ENCODE data around the gene UCP3. TPM values are rescaled to one million over a fixed set of nuclear protein-coding genes. Genes with fewer than 3 reads are reported as not detected.

The UCP3 gene
- total RNA-seq, 6 experiments from 2014 or later = 0.20 to 1.5 (median 0.42) TPM

DNA sequence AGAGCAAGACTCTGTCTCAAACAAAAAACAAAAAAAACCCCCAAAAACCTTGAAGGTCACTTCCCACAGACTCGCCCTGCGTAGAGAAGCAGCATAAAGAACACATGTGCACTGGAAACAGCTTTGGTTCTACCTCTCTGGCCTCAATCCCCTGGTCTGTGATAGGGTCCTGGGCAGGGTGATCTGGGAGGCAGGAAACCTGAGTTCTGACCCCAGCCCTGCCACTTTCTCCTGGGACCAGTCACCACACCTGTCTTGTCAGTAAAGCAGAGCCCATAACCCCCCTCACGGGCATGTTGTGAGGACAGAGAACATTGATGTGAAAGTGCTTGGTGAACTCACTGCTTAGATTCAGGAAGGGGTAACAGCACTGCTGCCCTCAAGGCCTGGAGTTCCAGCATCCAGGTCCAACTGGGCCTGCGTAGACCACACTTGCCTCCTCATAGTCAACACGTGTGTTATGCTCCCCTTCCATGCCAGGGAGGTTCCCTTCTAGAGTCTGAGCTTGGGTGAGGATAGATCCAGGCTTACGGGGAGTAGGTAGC lies 37.6 kb downstream of the UCP3 start:
- WGBS (ENCODE audit: insufficient coverage, low coverage, low lambda C conversion rate, missing lambda C conversion rate) = 93% methylated on average over 3 of the region's 6 CpGs
- no peak for TF ChIP-seq POLR2A (IDR thresholded peaks at IDR 0.05)
- TF ChIP-seq, protein P1, sequence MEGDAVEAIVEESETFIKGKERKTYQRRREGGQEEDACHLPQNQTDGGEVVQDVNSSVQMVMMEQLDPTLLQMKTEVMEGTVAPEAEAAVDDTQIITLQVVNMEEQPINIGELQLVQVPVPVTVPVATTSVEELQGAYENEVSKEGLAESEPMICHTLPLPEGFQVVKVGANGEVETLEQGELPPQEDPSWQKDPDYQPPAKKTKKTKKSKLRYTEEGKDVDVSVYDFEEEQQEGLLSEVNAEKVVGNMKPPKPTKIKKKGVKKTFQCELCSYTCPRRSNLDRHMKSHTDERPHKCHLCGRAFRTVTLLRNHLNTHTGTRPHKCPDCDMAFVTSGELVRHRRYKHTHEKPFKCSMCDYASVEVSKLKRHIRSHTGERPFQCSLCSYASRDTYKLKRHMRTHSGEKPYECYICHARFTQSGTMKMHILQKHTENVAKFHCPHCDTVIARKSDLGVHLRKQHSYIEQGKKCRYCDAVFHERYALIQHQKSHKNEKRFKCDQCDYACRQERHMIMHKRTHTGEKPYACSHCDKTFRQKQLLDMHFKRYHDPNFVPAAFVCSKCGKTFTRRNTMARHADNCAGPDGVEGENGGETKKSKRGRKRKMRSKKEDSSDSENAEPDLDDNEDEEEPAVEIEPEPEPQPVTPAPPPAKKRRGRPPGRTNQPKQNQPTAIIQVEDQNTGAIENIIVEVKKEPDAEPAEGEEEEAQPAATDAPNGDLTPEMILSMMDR (IDR thresholded peaks at IDR 0.05) = no peak
- no peak overlapping the region for H3K4me3 ChIP-seq
- H3K4me1 ChIP-seq = no peaks in the 10 kb centered on the region
- intact Hi-C loops (cut with DNase I) = no loop called here
- ATAC-seq = no peak
- no peaks in the 10 kb centered on the region for H3K9me3 ChIP-seq
- peak in 1 of 3 donors; percentile 8 for DNase-seq
- H3K27me3 ChIP-seq = no peaks in the 10 kb centered on the region
- no peaks in the 10 kb centered on the region for H3K36me3 ChIP-seq
- H3K27ac ChIP-seq = no peak overlapping the region

DNA sequence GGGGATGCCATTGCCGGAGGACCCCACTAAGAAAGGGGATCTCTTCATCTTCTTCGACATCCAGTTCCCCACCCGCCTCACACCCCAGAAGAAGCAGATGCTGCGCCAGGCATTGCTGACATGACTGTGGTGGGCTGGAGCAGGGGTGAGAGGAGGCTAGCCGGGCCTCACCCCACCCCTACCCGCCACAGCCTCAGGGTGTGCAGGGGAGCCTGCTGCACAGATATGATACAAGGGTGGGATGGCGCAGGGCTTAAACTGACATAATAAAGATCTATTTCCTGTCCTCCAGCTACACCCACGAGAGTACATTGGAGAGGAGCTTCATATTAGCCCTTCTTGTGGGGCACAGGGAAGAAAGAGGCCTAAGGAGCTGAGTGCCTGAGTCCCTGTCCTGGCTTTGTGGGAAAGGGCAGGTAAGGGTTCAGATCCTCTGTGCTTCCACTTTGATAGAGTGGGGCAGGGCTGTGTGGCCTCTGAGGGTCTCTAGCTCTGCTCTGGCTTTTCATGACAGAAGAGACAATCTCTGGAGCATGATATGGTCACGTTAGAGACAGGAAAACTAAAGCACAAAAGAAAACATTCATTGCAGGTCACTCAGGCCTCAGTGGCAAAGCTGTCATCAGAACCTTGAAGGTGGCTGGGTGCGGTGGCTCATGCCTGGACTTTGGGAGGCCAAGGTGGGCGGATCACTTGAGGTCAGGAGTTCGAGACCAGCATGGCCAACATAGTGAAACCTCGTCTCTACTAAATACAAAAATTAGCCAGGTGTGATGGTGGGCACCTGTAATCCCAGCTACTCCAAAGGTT lies 38.7 kb downstream of the UCP3 start:
- Histone ChIP-seq H3K4me1 (no peaks in the 10 kb centered on the region), H3K27me3 (no peaks in the 10 kb centered on the region), H3K27ac (no peak overlapping the region), H3K4me3 (no peak overlapping the region), H3K36me3 (no peaks in the 10 kb centered on the region), H3K9me3 (no peaks in the 10 kb centered on the region)
- no peak for TF ChIP-seq POLR2A (IDR thresholded peaks at IDR 0.05)
- TF ChIP-seq, protein P1 (IDR thresholded peaks at IDR 0.05) = no peak
- ATAC-seq = no peak
- no peak for DNase-seq
- WGBS (ENCODE audit: insufficient coverage, low coverage, low lambda C conversion rate, missing lambda C conversion rate) = 76% methylated on average over 9 of the region's 13 CpGs
- intact Hi-C loops (cut with DNase I) = no loop called here

DNA sequence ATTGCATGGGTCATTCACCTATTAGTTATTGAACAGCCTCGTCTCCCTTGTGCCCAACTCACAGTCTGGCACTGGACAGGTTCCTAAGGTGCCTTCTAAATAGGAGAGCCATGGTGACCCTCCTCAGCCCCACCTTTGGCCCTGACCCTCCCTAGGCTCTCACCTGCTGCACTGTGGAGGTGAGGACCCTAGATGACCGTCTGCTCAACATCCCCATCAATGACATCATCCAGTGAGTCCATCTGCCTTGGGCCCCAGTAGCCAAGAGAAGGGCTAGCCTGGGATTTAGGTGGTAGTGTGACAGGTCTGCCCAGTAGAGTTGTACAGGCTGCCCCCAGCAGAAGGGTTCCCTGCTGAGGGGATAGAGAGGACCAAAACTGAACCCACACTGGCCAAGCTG lies 39.8 kb downstream of the UCP3 start:
- Histone ChIP-seq H3K27ac (no peak overlapping the region), H3K36me3 (no peaks in the 10 kb centered on the region), H3K4me3 (no peak overlapping the region), H3K9me3 (no peaks in the 10 kb centered on the region), H3K27me3 (no peaks in the 10 kb centered on the region), H3K4me1 (no peaks in the 10 kb centered on the region)
- intact Hi-C loops (cut with DNase I) = no loop called here
- no peak for DNase-seq
- TF ChIP-seq, protein P1 (IDR thresholded peaks at IDR 0.05) = no peak
- TF ChIP-seq POLR2A (IDR thresholded peaks at IDR 0.05) = no peak
- no peak for ATAC-seq
- 35% methylated on average over 2 of the region's 2 CpGs for WGBS (ENCODE audit: insufficient coverage, low coverage, low lambda C conversion rate, missing lambda C conversion rate)

DNA sequence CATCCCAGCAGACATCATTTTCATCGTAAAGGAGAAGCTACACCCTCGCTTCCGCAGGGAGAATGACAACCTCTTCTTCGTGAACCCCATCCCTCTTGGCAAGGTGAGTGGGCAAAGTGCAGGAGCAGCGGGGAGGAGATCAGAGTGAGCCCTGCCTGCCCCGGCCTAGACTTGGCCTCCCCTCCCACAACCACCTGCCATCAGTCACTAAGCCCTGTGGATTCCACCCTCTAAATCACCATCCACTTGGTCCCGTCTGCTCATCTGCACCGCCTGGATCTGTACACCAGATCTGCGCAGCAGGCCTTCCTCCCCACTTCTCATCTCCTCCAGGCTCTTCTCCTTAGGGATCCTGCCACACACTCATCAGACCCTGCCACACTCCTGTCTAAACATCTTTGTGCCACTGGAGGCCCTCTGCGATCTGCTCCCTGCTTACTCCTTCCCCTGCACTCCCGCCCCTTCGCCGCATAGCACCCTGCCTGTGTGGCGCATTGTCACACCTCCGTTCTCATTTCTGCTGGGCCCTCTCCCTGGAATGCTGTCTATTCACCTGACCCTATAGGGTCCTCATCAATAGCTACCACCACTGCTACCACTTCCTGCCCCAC lies 40.4 kb downstream of the UCP3 start:
- no peak for TF ChIP-seq POLR2A (IDR thresholded peaks at IDR 0.05)
- TF ChIP-seq, protein P1 (IDR thresholded peaks at IDR 0.05) = no peak
- Histone ChIP-seq H3K27ac (no peak overlapping the region), H3K9me3 (no peaks in the 10 kb centered on the region), H3K27me3 (no peaks in the 10 kb centered on the region), H3K4me3 (no peak overlapping the region), H3K36me3 (no peaks in the 10 kb centered on the region), H3K4me1 (no peaks in the 10 kb centered on the region)
- DNase-seq = peak in 1 of 3 donors; percentile 7
- WGBS (ENCODE audit: insufficient coverage, low coverage, low lambda C conversion rate, missing lambda C conversion rate) = 90% methylated on average over 9 of the region's 15 CpGs
- ATAC-seq = no peak
- intact Hi-C loops (cut with DNase I) = no loop called here

Data from right lobe of liver (tissue), 6 donors.